Putamen (tissue), 1 donor: ENCODE measurements around the gene ERMAP.
"Not testable (repeated sequence)": the region's sequence is repeated elsewhere in the genome, so short reads cannot be mapped to it uniquely, and the experiment has no call there.

Experiments used
- DNase-seq: peaks from one replicate; pipeline ENCODE4 v3.0.0-alpha.2; 2016; ENCODE audit warnings: low spot score

Gene ERMAP

DNA sequence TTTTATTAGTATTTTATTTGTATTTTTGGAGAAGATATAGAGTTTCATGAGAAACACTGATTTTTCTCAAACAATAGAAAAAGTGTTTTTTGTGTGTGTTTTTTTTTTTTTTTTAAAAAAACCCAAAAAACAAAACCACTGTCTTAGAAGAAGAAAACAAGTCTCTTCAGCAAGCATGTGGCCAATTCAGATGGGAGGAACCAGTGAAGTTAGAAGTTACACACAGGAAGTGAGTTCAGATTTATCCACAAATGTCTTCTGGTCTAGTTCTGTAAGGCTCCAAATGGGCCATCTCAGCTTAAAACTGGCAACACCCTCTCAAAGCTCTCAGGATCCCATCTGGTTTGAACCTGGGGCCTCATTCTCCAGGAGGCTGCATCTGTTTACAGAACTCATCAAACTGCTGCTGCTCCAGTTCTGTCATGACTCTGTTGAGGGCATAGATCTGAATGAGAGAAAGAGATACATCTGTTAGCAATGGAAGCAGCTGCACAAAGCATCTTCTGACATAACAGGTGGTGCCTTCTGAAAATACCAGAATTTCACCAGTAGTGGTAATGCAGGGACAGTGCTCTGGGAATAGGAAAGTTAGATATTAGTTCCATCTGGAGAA is 9.8 kb upstream of the ERMAP start:
- DNase-seq: no peak

DNA sequence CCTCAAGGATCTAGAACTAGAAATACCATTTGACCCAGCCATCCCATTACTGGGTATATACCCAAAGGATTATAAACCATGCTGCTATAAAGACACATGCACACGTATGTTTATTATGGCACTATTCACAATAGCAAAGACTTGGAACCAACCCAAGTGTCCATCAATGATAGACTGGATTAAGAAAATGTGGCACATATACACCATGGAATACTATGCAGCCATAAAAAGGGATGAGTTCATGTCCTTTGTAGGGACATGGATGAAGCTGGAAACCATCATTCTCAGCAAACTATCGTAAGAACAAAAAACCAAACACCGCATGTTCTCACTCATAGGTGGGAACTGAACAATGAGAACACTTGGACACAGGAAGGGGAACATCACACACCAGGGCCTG is 2.1 kb upstream of the ERMAP start:
- DNase-seq: not testable (repeated sequence)

DNA sequence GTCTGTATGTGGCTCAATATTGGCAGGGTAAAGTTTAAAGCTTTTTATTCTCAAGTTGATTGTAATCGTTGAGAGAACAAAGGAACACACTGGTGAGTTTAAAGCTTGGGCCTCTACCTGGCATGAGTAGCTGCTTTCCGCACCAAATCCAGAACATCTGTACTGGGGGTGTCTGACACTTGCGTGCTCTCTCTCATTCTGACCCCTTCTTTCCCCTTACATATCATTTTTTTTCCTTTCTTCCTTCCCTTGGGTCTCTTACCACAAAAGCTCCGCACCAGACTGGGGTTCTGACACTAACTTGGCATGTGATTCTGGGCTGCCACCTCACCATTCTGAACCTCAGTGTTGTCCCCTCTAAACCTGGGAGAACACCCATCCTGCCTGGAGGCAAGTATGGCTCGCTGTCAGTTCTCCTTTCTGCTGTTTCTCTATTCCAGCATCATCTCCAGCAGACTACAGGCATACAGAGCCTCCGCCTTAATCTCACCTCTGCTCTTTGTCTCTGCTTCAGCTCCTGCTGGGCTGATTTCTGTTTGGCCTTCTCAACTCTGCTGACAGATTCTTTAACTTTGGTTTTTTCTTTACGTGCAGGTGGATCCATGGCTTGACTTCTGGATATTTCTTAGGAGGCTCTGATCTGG is 859 bp upstream of the ERMAP start:
- DNase-seq: no peak

GRCh38 chr1:42817440-42817767 is 482 bp downstream of the ERMAP start:
- no peak for DNase-seq

GRCh38 chr1:42817976-42818375 is 1.1 kb downstream of the ERMAP start:
- no peak for DNase-seq

- DNase-seq: no peak
Observed at GRCh38 chr1:42820813-42821212, 3.9 kb downstream of the ERMAP start.

- DNase-seq: no peak
Observed at GRCh38 chr1:42821690-42822089, 4.8 kb downstream of the ERMAP start.

DNA sequence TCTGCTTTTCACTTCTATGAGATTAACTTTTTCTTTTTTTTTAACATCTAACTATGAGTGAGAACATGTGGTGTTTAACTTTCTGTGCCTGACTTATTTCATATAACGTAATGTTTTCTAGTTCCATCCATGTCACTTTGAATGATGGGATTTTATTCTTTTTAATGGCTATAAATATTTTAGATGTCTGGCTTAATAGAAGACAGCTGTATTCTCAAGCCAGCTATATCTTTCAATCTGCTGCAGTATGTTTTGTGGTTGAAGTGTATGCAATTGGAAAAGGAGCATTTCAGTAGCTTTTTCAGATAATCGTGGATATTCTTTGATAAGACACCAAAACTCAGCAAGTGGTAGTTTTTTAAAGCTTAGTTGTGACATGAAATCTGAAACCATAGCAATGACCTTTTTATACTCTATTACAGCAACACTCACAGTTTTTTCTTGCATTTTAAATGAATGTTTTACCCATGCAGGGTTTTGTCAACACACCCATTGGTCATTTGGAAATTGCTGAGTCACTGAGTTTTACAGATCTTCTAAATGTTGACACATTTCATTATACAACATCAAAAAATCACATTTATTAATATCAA is 6.0 kb downstream of the ERMAP start:
- DNase-seq: no peak

DNA sequence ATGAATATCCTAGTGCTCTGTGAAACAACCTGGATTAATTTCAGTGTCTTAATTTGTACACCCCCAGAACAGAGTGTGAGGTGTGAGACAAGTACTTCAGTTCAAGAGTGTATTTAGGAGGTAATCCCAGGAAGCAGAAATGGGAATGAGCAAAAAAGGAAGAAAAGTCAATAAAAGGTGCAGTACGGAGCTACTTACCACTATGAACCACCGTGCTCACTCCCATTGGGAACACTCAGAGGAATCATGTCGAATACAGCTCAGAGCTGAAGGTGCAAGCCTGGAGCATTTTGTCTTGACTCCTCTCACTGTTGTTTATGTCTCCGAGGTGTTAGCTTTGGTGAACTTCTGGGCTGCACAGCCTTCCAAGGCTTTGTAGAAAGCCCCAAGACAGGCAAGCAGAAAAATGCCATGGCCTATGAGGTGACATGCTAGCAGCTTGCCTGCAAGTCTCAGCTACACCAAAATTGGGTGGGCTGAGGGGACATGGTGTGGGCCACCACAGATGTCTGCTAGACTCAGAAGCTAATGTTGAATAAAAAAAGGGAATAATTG is 7.6 kb downstream of the ERMAP start:
- DNase-seq: no peak

DNA sequence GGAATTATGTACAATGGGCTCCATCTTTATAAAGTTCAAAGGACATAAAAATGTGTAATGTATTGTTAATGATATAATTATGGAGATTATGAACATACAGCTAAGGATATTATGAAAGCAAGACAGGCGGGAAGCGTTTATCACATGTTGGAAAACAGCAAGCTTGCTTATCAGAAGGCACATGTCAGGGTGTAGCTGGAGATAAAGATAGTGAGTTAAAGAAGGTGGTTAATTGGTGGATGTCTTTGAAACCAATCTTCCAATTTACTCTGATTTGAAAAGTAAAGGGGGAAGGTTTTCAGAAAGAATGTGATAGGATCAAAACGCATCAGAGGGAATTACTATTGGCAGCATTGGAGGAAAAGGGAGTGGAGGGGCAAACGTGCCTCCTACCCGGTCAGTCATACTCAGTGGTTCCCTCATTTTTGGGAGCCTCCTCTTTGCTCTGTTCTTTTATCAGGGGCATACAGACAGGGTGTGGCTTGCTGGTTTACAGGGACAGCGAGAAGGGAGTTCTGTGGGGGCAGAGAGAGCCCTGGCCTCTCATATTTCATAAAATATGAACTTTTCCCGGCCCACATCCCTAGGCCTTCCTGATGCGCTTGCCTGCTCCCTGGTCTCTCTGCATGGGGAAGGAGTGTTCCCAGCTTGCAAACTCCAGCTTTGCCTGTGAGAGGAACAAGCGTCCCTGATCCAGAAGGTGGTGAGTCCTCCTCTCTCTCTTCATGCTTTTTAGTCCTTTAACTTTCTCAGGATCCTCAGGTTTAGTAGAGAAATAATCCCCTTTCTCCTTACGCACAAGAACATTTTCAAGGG is 8.3 kb downstream of the ERMAP start:
- no peak for DNase-seq

DNA sequence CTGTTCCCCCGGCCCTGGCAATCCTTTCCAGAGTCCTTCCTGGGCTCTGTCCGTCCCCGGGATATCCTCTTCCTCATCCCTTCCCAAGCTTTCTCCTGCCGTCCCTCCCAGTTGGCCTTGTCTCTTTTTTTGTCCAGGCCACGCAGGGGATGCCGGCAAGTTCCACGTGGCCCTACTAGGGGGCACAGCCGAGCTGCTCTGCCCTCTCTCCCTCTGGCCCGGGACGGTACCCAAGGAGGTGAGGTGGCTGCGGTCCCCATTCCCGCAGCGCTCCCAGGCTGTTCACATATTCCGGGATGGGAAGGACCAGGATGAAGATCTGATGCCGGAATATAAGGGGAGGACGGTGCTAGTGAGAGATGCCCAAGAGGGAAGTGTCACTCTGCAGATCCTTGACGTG is 13.7 kb downstream of the ERMAP start:
- no peak for DNase-seq

DNA sequence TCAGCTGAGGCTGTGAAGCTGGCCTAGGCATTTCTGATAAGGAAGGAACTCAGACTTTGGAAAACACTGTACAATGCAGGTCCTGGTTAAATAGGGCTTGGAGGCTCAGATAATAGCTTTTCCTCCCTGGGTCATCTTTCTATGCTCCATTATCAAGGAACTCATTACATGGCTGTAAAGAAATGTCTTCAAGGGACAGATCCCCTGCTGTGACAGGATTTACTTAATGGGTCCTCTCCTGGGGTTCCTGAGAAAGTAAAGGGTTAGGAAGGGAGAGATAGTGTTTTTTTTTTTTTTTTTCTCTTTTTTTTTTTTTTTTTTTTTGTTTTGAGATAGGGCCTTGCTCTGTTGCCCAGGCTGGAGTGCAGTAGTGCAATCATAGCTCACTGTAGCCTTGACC is 14.4 kb downstream of the ERMAP start:
- no peak for DNase-seq

DNA sequence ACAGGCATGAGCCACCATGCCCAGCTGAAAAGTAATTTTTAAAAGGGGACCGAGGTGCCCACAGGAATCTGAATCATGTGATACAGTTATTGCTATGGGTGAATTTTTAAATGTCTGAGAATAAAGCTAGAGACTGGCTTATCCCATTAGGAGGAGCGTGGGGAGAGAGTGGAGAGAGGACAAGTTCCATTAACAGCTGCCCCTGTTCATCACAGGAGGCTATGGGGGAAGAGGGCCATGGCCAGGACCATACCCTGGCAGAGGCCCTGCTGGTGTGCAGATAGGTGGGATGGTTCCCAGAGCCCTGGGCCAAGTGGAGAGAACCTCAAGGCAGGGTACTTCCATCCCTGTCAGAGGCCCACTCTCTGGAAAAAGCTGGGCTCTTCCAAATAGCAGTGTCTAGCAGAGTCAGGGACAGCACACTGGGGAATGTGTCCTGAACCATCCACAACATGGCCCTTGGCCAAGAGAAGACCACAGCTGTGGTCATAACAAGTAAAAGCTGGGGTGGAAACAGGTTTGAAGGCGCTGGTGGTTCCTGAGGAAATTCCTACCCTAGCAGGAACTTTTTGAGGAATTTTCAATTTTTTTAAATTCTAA is 15.8 kb downstream of the ERMAP start:
- DNase-seq: no peak

- no peak for DNase-seq
Observed at GRCh38 chr1:42833981-42834380, 17.1 kb downstream of the ERMAP start.

DNA sequence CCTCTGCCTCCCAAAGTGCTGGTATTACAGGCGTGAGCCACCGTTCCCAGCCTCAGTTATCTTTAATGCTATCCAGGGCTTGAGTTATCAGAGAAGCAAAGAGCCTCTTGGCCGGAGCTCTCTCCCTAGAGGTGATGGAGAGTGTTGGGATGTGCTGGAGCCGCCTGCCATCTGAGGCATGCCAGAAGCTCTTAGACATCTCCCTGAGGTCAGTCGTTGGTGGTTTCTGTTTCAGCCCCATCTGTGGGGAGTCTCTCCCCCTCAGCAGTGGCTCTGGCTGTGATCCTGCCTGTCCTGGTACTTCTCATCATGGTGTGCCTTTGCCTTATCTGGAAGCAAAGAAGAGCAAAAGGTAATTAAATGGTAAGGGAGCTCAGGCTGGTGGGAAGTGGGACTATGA is 17.9 kb downstream of the ERMAP start:
- no peak for DNase-seq

GRCh38 chr1:42835422-42835821 is 18.5 kb downstream of the ERMAP start:
- no peak for DNase-seq

- no peak for DNase-seq
Observed at GRCh38 chr1:42837709-42838108, 20.8 kb downstream of the ERMAP start.

GRCh38 chr1:42838482-42839190 is 21.7 kb downstream of the ERMAP start:
- DNase-seq: no peak

DNA sequence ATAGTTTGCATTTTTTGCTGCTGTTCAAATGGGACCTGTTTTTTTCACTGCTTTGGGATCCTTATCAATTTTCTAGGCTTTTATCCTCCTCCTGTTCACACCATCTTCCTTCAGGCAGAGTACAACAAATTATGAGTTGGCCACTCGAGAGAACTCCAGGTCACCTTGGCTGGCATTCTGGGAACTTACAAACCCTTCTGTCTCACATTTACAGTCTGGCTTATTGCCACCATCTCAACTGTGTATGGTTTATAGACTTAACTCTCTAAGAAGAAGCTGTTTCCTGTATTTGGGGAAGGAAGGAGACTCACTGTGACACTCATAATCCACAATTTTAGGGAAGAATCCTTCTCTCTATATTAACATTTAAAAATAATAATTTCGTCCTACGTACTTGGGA is 24.1 kb downstream of the ERMAP start:
- no peak for DNase-seq

DNA sequence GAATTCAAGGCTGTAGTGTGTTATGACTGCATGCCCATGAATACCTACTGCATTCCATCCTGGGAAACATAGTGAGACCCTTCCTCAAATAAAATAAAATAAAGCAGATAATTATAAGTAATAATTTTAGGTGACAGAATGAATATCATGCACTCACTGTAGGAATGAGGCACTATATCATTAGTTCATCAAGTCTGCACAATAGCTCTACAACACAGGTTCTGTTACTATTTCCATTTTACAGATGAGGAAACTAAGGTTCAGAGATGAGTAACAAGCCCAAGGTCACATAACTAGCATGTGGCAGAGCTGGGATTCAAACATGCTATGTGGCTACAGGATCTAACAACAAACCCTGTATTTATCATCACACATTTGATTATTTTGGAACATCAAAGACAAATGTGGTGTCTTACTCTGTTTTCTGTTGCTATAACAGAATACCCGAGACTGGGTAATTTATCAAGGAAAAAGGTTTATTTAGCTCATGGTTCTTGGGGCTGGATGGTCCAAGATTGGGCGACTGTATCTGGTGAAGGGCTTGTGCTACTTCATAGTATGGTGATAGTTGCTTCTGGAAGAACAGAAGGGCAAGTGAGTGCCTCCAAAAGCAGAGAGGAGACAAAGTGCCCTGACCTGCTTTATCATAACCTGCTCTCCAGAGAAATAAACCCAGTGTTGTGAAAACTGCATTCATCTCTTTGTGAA is 24.7 kb downstream of the ERMAP start:
- no peak for DNase-seq

GRCh38 chr1:42844592-42845140 is 27.7 kb downstream of the ERMAP start:
- no peak for DNase-seq
